HG03565 (cell line): ENCODE results near the gene OSBPL5.

Source experiments
- ATAC-seq: cut with Tn5 transposase; IDR thresholded peaks from one replicate; pipeline ENCODE4 v1.9.1; 2021; ENCODE audit warnings: mild to moderate bottlenecking, moderate library complexity; ENCODE audit not compliant: unreplicated experiment

The OSBPL5 gene

DNA sequence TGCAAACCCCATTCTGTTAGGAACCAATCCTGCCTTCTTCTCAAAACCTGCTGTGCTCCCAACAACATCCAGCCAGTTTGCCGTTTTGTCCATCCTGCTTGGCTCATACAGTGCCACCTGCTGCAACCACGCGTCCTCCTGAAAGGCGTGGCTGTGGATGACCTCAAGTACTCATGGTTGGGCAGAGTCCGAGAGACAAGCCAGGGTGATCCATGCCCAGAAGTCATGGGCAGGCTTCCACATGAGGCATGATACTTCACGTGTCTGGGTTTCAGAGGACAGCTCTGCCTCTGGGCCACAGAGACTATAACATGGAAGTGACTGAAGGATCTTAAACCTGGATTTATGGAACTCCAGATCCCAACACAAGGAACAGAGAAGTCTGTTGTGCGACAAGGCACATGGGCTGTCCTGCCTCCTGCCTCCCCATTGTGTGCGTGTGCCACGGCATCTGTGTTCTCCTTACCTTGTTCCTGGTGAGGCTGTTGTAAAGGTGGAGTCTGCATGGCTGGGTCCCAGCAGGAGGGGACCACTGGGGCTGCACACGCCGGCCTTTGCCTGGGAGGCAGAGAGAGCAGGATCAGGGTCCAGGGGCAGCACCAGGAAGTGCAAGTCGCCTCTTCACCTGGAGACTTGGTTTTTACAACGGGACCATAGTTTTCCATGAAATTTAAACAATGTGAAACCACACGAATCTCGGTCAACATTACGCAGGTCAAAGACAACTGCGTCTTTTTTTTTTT, 123.2 kb downstream of the OSBPL5 start:
- ATAC-seq: no peak

DNA sequence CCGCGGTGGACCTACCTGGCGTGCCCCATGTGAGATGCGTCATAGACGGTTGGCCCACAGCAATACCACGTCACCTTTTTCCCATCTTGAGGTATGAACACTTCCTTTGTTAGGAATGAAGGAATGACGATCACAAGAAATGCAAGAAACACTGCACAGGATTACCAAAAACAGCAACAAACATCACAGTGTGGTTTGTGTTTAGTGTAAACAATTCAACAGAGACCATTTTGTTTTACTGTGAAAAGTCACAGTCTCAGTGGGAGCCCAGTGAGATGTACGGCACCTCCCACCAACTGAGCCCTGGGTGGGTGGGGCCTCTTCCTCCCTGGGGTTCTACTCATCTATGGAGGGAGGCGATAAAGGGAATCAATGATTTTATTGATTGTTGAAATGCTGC, 124.2 kb downstream of the OSBPL5 start:
- no peak for ATAC-seq

DNA sequence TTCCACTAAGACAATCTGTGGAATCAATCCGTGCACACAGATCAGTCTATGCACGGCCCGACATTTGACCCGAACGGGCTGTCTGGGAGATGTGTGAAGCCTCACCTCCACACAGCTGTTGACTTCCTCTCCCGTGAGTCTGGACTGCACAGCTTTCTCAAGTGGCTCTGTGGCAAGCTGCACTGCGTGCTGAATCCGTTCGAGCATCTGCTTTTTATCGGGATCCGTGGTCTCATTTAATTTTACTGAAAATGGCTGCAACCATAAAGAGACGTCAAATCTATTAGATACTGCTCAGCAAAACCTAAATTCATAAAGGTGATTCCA, 127.2 kb downstream of the OSBPL5 start:
- ATAC-seq: no peak
